Central memory CD8-positive, alpha-beta T cell (primary cell): ENCODE results near the gene HIBADH.

ENCODE experiments used
- ATAC-seq: fragments of 150-1000 bp; cut with Tn5 transposase; replicated peaks from 2 replicates; pipeline ENCODE4 v1.10.0; 2022; ENCODE audit warnings: mild to moderate bottlenecking, moderate FRiP score, moderate number of reproducible peaks; ENCODE audit not compliant: poor library complexity, severe bottlenecking; ENCODE audit errors: extremely low read depth
- DNase-seq, 2 donors: peaks; one replicate each; pipeline ENCODE4 v3.0.0; 2021; ENCODE audit warnings: low spot score in 2 of 2
- H3K27ac Mint-ChIP-seq: one replicate; pipeline ENCODE4 v1.8.0; 2022; ENCODE audit warnings: low read depth, mild to moderate bottlenecking, moderate library complexity, mixed read lengths
- H3K27me3 Mint-ChIP-seq: one replicate; pipeline ENCODE4 v1.8.0; 2022; ENCODE audit warnings: mixed read lengths
- H3K36me3 Mint-ChIP-seq: one replicate; pipeline ENCODE4 v1.8.0; 2022; ENCODE audit warnings: mild to moderate bottlenecking, moderate library complexity, mixed read lengths; ENCODE audit not compliant: insufficient read depth
- H3K4me1 Mint-ChIP-seq: one replicate; pipeline ENCODE4 v1.8.0; 2022; ENCODE audit warnings: mixed read lengths
- H3K4me3 Mint-ChIP-seq: one replicate; pipeline ENCODE4 v1.8.0; 2022; ENCODE audit warnings: mild to moderate bottlenecking, moderate library complexity, mixed read lengths
- H3K9me3 Mint-ChIP-seq: one replicate; pipeline ENCODE4 v1.8.0; 2022; ENCODE audit warnings: mixed read lengths

The HIBADH gene

DNA sequence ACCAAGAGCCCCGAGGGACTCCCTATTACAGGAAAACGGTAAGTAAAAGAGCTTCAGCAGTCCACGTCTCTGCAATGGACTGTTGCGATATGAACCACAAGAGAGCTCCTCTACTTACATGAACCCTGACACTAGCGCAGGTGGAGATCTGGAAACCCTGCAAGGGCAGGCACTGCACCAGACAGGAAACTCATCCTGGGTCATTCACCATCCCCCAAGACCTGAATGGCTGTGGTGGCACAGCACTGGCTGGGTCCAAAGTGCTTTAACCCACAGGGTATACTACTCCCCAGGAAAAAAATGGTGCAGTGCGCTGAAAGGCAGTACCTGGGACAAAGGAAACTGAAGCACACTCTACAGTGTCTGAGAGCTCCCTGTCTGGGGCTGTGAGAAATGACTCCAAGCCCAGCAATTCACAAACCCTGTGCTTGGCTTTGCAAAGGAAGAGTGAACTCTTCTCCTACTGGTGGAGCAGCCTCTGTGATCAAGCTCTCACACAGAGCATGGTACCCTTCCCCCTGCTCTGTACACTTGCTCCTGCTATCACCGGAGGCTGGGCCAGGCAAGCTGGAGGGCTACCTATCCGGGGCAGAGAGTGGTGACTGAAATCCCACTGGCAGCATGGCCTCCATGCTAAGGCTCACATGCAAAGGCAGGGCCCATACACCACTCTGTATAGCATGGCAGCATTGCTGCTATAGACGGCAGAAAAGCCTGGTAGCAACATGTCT, 44.9 kb downstream of the HIBADH start:
- Mint-ChIP-seq H3K27ac (no peak overlapping the region), H3K36me3 (peaks cover 9% of the 10 kb centered on the region), H3K4me3 (no peak overlapping the region), H3K27me3 (no peaks in the 10 kb centered on the region), H3K4me1 (no peaks in the 10 kb centered on the region), H3K9me3 (peaks cover 19% of the 10 kb centered on the region)
- DNase-seq (no peak), ATAC-seq (no peak)

- DNase-seq (no peak), ATAC-seq (no peak)
- Mint-ChIP-seq H3K4me1 (no peaks in the 10 kb centered on the region), H3K36me3 (peaks cover 9% of the 10 kb centered on the region), H3K27ac (no peak overlapping the region), H3K9me3 (peaks cover 19% of the 10 kb centered on the region), H3K4me3 (no peak overlapping the region), H3K27me3 (no peaks in the 10 kb centered on the region)
These were observed 45.7 kb downstream of the HIBADH start for GRCh38 chr7:27616914-27617548.

DNA sequence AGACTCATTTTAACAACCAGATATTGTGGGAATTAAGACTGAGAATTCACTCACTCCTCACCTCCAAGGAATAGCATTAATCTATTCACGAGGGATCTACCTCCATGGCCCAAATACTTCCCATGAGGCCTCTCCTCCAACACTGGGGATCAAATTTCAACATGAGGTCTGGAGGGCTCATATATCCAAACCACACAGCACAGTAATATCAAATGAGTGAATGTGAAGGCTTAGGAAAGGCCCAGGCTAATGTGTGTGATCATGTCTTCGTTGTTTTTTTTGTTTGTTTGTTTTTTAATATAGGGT, 46.5 kb downstream of the HIBADH start:
- Mint-ChIP-seq H3K36me3 (peaks cover 9% of the 10 kb centered on the region), H3K4me1 (no peaks in the 10 kb centered on the region), H3K27ac (no peak overlapping the region), H3K9me3 (peaks cover 19% of the 10 kb centered on the region), H3K27me3 (no peaks in the 10 kb centered on the region), H3K4me3 (no peak overlapping the region)
- DNase-seq: no peak
- no peak for ATAC-seq

- Mint-ChIP-seq H3K4me1 (no peaks in the 10 kb centered on the region), H3K4me3 (no peak overlapping the region), H3K27ac (no peak overlapping the region), H3K9me3 (peaks cover 14% of the 10 kb centered on the region), H3K36me3 (peaks cover 7% of the 10 kb centered on the region), H3K27me3 (no peaks in the 10 kb centered on the region)
- no peak for ATAC-seq
- DNase-seq: no peak
These were observed 47.1 kb downstream of the HIBADH start for GRCh38 chr7:27615420-27616185.

DNA sequence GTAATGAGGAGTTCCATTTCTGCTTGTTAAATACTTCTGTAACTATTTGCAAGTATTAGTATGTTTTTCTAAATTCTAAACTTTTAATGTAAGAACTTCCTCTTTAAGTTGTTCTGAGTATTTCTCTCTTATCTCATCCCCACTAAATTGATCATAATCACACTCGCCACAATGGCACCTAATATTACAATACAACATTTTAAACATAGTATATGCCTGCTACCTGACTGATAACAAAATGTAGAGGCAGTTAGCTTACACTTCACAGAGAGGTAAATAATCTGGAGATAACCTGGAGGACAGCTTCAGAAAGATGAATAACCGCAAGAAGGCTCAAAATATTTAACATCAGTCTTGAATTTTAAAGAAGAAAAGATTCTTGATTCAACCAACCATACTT, 48.6 kb downstream of the HIBADH start:
- no peak for ATAC-seq
- Mint-ChIP-seq H3K9me3 (peaks cover 3% of the 10 kb centered on the region), H3K27me3 (no peaks in the 10 kb centered on the region)

GRCh38 chr7:27611059-27611458, 51.6 kb downstream of the HIBADH start:
- no peaks in the 10 kb centered on the region for H3K27me3 Mint-ChIP-seq

More for the DNA sequence above, 48.6 kb downstream of the HIBADH start:
- Mint-ChIP-seq H3K36me3 (peaks cover 7% of the 10 kb centered on the region), H3K27ac (no peak overlapping the region), H3K4me3 (no peak overlapping the region), H3K4me1 (no peaks in the 10 kb centered on the region)
- DNase-seq: no peak

GRCh38 chr7:27608776-27609495, 53.7 kb downstream of the HIBADH start:
- no peak overlapping the region for H3K4me3 Mint-ChIP-seq
- no peaks in the 10 kb centered on the region for H3K27me3 Mint-ChIP-seq
- H3K27ac Mint-ChIP-seq: no peak overlapping the region
- no peaks in the 10 kb centered on the region for H3K36me3 Mint-ChIP-seq
- DNase-seq: no peak
- no peak for ATAC-seq
- no peaks in the 10 kb centered on the region for H3K9me3 Mint-ChIP-seq
- H3K4me1 Mint-ChIP-seq: no peaks in the 10 kb centered on the region

More at GRCh38 chr7:27611059-27611458, 51.6 kb downstream of the HIBADH start:
- no peak overlapping the region for H3K4me3 Mint-ChIP-seq
- H3K9me3 Mint-ChIP-seq: no peaks in the 10 kb centered on the region
- H3K27ac Mint-ChIP-seq: no peak overlapping the region
- no peaks in the 10 kb centered on the region for H3K4me1 Mint-ChIP-seq
- no peak for DNase-seq
- peaks cover 4% of the 10 kb centered on the region for H3K36me3 Mint-ChIP-seq
- no peak for ATAC-seq

GRCh38 chr7:27607210-27607606, 55.5 kb downstream of the HIBADH start:
- Mint-ChIP-seq H3K27ac (no peak overlapping the region), H3K4me3 (no peak overlapping the region), H3K27me3 (no peaks in the 10 kb centered on the region), H3K36me3 (no peaks in the 10 kb centered on the region), H3K9me3 (no peaks in the 10 kb centered on the region), H3K4me1 (no peaks in the 10 kb centered on the region)
- no peak for DNase-seq
- no peak for ATAC-seq

DNA sequence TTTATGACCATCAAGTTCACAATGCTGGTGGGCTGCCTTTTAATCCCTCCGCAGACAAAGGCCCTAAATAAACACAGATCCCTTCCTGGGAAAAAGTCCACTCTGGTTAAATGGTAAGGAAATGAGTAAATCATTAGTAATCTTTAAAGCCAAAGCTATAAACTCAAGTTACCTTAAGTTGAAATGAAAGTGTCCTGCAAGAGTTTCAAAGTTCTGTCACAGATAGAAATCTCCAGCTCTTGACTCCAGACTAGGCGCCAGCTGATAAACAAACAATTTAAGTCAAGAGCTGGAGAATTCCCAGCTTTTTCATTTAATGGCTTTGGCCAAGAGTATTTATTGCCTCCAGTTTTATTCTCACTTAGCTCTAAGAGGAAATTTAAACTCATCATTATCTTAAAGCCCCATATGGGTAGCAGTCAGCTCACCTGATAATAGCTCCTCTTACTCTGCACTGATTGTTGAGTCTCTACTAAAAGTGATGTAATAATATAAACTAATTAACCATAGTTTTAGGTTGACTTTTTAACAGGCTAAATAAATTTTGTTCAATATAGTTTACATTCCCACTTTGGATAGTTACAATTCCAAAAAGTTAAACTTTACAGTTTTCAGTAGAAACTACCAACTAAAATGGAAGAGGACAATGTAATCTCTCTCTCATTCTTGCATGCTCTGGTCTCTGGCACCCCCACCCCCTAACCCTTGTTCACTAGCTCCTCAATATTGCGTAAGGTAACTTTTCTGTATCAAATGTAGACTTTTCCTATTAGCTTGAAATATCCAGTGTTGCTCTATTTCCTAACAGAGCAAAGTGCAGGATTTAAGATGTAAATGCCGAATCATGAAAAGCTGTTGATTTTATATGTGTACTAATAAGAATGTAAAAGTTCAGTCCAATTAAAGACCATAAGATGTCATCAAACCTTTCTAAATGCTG, 56.1 kb downstream of the HIBADH start:
- H3K9me3 Mint-ChIP-seq: no peaks in the 10 kb centered on the region
- H3K27me3 Mint-ChIP-seq: no peaks in the 10 kb centered on the region
- no peak for DNase-seq
- H3K27ac Mint-ChIP-seq: no peak overlapping the region
- no peak for ATAC-seq
- H3K4me3 Mint-ChIP-seq: no peak overlapping the region
- no peaks in the 10 kb centered on the region for H3K36me3 Mint-ChIP-seq
- no peaks in the 10 kb centered on the region for H3K4me1 Mint-ChIP-seq

DNA sequence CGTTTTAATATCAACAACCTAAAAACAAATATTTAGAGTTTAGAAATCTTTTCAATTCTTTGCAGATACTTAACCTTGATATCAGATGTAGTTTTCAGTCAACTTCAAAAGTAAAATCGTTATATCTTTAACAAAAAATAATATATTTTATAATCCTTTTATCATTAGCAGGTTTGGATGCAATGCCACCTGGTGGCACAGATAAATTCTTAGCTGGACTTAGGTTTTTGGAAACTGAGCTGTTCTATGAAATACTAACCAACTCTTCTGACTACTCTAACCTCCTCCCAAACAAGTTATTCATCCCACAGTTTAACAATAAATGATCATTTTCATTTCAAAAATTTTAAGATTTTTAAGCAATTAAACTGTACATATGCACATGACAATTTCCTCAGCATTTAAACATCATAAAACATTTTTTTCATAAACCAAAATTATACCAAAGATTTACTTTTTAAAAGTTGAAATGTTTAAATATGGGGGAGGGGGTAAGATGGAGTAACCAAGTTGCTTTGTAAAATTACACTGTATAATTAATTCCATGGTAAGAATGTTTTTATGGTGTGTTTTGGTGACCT, 56.9 kb downstream of the HIBADH start:
- H3K4me1 Mint-ChIP-seq: no peaks in the 10 kb centered on the region
- no peak for DNase-seq
- H3K4me3 Mint-ChIP-seq: no peak overlapping the region
- no peak for ATAC-seq
- no peaks in the 10 kb centered on the region for H3K27me3 Mint-ChIP-seq
- H3K36me3 Mint-ChIP-seq: no peaks in the 10 kb centered on the region
- H3K27ac Mint-ChIP-seq: no peak overlapping the region
- H3K9me3 Mint-ChIP-seq: no peaks in the 10 kb centered on the region

DNA sequence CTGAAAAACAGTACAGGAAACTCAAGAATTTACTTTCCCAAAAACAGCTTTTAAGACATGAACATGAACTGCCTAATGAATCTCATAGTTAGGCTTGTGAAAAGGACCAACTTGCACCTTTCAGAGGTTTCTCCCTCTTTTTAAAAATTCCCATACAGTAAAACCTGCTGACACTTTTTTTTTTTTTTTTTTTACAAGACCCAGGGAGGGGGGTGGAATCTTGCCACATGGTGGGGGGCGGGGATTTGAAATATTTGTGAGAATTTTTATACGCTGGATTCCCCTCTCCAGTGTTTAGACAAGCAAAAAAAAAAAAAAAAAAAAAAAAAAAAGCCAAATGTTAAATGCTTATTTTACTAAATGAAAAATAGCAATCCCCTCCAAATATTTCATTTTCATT, 57.4 kb downstream of the HIBADH start:
- Mint-ChIP-seq H3K4me3 (no peak overlapping the region), H3K27ac (no peak overlapping the region), H3K9me3 (no peaks in the 10 kb centered on the region), H3K27me3 (no peaks in the 10 kb centered on the region), H3K4me1 (no peaks in the 10 kb centered on the region), H3K36me3 (no peaks in the 10 kb centered on the region)
- DNase-seq: no peak
- ATAC-seq: no peak
